HS-5 (cell line): ENCODE results near the gene SLC32A1.

Source experiments
- DNase-seq: peaks from one replicate; pipeline ENCODE4 v3.0.0-alpha.2; 2012; ENCODE audit warnings: low read depth

SLC32A1 gene

DNA sequence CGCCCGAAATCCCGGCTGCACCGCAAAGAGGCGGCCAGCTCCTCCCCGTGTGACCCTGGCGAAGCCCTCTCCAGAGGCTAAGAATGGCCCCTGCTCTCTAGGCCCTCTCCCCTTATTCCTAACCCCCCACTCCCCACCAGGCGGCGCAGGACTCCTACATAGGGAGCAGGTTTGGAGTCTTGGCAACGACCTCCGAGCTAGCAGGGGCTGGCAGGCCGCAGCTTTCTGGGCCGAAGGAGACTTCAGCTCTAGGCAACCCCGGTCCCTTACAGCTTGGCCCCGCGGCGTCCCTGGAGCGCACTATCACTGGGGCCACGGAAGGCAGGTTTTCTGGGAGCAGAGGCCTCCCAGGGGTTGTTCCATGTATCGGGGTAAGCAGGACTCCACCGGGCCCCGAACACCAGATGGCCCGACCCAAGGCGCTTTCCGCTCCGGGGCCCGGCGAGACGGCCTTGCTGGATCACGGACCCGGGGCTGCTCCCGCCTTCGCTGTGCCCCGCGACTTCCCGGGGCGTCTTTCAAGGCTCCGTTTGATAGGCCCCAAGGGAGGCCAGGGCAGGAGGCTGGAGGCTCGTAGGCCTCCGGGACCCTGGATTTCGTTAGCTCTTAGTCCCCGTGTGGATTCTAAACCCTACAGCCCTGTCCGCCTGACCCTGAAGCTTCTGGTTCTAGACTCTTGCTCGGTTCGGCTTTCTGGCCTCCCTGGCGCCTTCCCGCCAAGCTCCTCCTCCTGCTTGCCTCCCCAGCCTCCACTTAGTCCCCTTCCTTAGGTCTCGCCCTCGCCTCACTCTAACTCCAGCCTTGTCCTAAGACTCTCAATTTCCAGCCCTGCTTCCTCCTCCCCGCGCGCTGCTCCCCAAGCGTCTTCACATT lies 1.9 kb downstream of the SLC32A1 start:
- no peak for DNase-seq

DNA sequence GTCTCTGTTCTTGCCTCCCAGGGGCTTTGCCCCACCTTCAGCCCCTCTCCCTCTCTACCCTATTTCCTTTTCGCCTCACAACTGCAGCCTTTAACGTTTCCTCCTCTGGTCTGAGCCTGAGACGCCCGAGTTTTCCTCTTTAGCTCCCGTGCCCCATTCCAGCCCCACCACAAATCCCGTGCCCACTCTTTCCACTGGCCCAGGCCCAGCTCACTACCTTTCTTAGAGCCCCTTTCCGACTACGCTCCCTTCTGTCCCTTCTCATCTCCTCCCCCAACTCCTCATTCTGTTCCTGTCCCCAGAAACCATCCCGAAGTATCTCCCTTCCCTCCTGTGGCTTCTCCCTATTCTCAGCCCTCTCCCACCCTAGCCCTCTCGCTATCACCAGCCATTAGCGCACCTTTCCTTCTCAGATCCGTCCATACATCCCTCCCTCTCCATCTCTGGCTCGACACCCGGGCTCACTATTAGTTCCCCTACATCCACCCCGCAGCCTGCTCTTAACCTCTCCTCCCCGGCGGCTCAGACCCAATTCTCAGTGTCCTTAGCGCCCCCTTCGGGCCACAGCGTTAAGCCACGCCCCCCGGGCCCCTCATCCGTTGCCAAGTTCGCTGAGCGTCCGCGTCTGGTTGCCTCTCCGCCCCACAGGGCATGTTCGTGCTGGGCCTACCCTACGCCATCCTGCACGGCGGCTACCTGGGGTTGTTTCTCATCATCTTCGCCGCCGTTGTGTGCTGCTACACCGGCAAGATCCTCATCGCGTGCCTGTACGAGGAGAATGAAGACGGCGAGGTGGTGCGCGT lies 2.7 kb downstream of the SLC32A1 start:
- DNase-seq: no peak

DNA sequence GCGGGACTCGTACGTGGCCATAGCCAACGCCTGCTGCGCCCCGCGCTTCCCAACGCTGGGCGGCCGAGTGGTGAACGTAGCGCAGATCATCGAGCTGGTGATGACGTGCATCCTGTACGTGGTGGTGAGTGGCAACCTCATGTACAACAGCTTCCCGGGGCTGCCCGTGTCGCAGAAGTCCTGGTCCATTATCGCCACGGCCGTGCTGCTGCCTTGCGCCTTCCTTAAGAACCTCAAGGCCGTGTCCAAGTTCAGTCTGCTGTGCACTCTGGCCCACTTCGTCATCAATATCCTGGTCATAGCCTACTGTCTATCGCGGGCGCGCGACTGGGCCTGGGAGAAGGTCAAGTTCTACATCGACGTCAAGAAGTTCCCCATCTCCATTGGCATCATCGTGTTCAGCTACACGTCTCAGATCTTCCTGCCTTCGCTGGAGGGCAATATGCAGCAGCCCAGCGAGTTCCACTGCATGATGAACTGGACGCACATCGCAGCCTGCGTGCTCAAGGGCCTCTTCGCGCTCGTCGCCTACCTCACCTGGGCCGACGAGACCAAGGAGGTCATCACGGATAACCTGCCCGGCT lies 3.4 kb downstream of the SLC32A1 start:
- DNase-seq: no peak

DNA sequence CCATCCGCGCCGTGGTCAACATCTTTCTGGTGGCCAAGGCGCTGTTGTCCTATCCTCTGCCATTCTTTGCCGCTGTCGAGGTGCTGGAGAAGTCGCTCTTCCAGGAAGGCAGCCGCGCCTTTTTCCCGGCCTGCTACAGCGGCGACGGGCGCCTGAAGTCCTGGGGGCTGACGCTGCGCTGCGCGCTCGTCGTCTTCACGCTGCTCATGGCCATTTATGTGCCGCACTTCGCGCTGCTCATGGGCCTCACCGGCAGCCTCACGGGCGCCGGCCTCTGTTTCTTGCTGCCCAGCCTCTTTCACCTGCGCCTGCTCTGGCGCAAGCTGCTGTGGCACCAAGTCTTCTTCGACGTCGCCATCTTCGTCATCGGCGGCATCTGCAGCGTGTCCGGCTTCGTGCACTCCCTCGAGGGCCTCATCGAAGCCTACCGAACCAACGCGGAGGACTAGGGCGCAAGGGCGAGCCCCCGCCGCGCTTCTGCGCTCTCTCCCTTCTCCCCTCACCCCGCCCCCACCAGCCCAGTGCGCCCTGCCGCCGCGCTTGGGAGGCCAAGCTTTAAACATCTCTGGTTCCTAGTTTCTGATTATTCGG lies 4.0 kb downstream of the SLC32A1 start:
- DNase-seq: no peak

DNA sequence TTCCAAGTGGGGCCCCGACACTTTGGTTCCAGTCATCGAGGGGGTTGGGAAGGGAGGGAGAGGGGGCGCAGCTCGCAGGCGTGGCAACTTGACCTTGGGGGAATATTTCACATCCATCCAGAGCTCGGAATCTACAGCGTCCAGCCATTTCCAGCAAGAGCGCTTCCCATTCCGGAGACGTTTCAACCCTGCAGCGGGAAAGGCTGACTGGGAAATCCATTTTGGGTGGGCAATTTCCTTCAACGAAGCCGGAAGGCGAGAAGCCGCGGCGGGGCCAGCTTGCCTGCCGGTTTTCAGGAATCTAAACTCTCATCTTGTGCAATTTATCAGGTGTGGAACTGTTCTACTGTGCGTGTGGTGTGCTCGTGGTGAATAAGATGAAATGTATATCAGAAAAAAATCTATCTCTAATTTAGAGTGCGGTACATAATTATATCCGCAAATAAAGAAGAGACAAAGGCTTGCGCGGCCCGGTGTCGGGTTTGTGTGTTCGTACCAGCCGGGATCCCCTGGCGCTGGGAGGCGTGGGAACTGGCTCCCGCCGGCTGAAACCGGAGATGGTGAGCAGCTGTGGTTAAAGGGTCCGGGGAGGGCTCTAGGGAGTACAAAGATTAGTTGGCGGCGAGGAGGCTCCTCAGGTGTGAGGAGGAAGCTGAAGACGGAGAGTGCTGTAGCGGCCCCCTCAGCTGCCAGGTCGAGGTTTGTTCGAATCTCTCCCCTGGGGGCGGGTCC lies 4.8 kb downstream of the SLC32A1 start:
- DNase-seq: no peak

DNA sequence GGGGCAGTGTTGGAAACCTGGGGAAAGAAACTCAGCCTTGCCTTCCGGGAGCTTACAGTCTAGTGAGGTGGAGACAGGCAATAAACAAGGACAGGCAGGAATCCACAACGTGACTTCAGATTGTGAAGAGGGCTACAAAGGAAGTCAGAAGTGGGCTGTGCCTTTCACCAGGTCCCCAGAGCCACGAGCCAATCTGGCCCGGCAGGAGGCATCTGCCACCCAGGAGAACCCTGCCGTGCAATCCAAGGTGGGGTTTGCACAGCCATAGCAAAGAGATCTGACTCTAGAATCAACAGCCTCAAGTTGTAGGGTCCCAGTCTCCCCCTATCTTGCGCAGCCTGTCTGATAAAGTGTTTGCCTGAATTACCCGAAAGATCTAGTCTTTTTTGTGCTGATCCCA lies 5.5 kb downstream of the SLC32A1 start:
- DNase-seq: no peak

DNA sequence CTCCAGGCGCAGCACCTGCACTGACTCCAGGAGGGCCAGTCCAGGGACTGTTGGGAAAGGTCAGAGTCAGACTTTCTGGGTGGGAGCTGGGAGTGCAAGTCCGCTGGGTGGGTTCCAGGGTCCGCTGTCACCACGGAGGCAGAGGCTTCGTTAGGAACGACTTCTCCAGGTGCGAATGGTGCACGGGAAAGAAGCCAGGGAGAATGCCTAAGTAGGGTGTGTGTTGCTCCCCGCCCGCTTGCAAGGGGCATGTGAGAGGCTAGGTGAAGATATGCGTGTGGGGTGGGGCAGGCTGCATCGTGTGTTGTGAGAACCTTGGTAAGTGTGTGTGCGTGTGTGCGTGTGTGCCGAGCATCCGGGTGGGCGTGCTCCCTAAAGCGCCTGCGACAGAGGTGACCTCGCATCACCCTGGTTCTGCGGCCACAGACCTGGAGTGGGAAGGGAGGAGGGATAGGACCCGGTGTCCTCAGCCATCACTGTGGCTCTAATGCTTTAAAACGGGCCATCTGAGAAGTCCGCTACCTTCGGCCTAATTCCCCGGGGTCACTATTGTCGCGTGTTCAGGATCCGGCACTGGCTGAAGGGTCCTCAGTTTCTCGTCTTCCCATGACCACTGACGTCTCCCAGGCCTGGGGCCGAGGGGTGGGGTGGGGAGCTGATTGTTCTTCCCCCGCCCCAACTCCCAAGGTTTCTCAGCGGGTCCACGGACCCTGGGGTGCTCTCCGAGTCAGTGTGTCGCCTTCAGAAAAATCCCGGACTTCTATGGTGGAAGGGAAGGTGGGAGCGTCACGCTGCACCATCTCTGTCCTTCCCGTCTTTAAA lies 6.1 kb downstream of the SLC32A1 start:
- DNase-seq: no peak

DNA sequence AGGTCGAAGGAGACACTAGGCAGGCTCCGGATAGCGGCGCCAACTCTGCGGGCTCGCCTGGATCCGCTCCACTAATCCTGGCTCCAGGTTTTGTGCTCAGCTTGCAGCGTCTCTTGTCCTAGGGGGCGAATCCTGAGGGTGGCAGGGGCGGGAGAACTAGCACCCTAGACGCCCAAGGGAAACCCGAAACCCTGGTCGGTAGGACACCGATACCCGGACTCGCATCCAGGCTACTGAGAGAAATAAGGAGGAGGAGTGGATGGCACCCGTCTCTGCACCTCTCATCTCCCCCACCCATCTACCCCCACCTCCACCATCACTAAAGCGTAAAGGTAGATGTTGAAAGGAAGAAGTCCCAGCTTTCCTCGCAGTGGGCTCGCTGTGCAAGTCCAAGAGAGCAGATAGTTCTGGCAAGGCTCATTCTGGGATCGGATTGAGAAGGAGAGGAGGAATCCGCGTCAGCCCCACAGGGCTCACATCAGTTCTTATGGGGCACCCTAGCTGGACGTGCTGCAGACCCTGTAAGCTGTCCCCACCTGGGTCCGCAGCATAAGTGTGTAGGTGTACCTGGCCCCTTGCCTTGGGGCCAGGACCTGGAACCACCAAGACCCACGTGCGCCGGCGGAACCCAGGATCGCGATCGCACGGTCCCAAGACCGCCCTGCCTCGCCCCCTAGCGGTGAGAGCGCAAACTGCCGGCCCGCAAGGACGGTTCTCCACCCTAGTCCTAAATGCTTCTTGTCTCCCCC lies 6.9 kb downstream of the SLC32A1 start:
- DNase-seq: no peak

DNA sequence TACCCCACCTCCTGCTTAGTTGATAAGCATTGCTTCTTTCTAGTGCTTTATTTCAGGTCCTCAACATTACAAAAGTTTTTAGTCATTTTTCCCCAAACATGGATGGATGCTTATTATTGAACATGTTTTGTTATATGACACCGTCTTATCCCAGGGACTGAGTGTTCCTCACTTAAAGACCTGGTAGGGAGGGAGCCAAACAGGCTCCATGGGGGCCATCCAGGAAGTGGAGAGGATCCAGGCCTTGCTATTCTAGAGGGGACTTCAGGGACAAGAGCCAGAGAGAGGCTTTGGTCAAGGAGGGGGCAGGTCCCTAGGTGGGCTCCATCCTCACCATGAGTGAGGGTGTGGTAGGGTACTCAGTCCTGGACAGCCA lies 7.4 kb downstream of the SLC32A1 start:
- DNase-seq: no peak

DNA sequence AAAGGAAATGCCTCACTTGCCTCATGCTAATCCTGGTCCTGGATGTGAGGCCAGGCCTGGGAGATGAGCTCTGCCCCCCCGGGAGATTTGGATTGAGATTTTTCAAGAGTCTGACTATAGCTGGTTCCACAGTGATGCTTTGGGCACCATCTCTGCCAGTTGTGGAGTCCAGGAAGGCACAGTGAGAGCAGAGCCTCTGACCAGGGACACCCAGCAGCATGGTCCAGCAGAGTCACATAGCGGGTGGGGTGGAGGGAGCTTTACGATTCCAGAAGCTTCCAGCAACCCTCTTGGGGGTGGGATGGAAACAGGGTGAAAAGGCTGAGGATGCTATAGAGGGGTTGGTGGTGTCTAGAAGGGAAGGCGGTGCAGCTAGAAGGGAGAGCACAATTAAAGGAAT lies 8.7 kb downstream of the SLC32A1 start:
- no peak for DNase-seq

DNA sequence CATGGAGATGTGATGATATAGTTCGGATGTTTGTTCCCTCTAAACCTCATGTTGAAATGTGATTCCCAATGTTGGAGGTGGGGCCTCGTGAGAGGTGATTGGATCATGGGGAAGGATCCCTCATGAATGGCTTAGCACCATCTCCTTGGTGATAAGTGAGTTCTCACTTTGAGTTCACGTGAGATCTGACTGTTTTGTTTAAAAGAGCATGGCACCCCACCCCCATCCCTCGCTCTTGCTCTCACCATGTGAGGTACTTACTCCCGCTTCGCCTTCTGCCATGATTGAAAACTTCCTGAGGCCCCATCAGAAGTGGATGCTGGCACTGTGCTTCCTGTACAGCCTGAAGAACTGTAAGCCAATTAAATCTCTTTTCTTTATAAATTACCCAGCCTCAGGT lies 10.9 kb downstream of the SLC32A1 start:
- no peak for DNase-seq

DNA sequence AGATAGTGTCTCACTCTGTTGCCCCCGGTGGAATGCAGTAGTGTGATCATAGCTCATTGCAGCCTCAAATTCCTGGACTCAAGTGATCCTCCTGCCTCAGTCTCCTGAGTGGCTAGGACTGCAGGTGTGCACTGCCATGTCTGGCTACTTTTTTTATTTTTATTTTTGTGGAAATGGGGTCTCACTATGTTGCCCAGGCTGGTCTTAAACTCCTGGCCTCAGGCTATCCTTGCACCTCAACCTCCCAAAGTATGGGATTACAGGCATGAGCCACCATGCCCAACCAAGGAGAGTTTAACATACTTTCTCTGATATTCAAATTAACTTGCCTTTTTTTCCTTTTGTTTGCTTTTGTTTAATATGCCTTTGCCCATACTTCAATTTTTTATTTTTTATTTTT lies 13.6 kb downstream of the SLC32A1 start:
- no peak for DNase-seq

DNA sequence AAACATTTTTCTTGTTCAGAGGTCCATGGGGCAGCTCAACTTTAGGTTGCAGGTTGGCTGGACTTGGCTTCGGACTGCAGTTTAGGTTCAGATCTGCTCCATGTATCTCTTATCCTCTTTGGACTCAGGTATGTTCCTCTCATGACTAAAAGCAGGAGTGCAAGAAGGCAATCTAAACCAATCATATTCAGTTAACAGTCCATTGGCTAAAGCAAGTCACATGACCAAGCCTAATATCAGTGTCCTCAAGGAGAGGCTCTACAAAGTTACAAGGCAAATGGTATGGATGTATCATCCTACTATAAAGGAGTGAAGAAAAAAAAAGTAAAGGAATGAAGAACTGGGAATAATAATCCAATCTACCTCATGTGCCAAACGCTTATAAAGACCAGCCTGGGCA lies 21.5 kb downstream of the SLC32A1 start:
- no peak for DNase-seq

DNA sequence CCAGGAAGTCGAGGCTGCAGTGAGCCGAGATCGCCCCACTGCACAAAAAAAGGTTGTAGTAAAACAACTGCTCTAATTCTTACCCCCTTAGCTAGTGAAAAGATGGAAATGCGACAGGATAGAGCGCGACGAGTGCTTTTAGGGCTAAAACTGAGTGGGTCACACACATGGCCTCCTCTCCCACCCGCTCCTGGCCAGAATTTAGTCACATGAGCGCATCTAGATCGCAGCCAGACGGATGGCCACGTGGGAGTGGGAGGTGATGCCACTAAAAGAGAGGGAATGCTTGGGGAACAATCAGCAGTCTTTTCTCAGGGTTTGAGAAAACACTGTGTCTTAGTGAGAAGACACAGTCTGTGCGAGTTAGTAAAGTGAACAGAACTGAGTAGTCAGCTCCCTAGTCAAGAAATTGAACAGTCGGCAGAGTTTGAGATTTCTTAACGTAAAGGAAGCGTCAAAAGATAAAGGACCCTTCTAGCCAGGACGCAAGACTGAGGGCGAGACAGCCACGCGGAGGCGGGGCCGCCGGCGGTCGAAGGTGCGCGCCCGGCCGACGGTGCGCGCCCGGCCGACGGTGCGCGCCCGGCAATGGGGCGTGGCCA lies 23.3 kb downstream of the SLC32A1 start:
- peak; percentile 22 for DNase-seq

DNA sequence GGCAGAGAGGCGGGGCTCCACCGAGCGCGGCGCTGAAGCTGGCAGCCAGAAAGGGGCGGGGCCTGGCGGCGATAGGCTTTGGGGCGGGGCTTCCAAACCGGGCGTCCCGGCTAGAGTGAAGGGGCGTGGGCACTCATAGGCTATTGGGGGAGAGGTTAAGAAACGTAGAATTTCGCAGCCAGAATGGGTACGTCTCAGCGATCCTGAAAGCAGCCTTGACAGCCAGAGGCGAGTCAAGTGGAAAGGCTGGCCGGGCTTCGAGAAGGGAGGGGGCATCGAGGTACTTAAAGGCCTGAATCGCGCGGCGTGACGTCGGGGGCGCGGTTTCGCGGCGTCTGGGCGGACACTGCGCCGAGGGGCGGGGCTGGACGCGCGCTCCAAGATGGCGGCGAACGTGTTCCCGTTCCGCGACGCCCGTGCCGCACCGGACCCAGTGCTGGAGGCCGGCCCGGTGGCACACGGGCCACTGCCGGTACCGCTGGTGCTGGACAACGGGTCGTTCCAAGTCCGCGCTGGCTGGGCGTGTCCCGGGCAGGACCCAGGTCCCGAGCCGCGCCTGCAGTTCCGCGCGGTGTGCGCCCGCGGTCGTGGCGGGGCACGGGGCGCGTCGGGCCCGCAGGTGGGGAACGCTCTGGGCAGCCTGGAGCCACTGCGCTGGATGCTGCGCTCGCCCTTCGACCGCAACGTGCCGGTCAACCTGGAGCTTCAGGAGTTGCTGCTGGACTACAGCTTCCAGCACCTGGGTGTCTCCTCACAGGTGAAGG lies 24.0 kb downstream of the SLC32A1 start, which contains the start of gene ACTR5:
Gene ACTR5, plus strand, starts transcription at position 364 of the 764 bp plus-strand sequence. Its CDS starts 19 bp downstream, at position 383.
- DNase-seq: peak; percentile 86

DNA sequence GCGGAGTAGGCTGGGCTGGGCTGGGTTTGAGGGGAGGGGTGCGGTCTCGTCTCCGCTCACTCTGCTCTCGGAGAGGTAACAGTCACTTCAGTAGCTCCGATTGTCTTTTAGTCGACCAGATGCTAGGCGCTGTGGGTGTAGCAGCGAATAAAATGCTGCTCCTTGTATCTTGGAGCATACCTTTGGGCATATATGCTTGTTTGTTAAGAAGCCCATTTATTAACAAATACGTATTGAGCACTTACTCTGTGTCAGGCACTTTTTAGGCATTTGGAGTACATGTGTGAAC lies 24.5 kb downstream of the SLC32A1 start:
- no peak for DNase-seq

DNA sequence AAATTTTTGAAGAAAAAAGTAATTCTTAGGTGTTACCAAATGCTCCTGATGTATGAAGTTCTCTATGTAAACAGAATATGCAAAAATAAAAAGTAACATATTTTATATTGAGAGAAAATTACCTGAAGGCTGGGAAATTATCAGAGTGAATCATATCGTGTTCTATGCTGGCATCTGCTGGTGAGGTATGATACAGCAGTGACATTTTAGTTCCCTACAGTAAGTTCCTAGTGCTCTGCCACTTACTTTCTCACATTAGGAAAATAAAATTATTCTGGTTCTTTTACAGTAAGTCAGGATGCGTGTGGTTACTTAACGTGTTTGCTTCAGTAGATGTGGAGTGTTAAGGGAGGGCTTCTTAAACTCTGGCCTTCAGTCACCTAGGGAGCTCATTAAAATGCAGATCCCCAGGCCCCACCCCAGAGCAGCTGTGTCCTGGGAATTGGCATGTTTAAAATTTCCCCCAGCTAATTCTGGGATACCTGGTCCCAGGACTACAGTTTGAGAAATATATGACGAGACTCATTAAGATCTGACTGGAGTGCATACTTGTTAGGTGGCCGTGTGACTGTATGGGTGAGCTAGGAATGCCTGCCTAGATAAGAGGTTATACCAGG lies 27.2 kb downstream of the SLC32A1 start:
- no peak for DNase-seq

DNA sequence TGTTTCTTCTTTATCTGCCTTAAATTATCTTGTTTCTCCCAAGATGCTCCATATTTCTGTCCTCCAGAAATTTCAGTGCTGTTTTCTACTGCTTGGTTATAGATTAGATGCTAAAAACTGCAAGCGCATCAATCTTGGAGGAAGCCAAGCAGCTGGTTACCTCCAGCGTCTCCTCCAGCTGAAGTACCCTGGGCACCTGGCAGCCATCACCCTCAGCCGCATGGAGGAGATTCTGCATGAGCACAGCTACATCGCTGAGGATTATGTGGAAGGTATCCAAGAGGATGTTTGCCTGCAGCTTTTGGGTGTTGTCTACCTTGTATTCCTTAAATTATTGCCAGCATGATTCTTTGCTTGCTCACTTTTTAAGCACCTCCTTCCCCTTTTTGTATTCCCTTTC lies 27.7 kb downstream of the SLC32A1 start:
- no peak for DNase-seq

DNA sequence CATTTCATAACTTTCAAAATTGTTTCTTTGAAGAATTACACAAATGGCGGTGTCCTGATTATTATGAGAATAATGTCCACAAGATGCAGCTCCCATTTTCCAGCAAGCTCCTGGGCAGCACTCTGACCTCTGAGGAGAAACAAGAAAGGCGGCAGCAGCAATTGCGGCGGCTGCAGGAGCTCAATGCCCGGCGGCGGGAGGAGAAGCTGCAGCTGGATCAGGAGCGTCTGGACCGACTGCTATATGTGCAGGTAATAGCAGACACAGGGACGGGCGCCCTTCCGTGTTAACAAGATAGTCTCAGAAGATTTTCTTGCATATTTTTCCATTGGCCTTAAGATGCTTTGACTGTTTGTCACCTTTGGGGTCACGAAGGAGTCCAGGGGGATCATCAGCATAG lies 30.6 kb downstream of the SLC32A1 start:
- DNase-seq: no peak
